Chondrocyte (in vitro differentiated cells): ENCODE results near the gene POLR3GL. TPM values are rescaled to one million over a fixed set of nuclear protein-coding genes. Genes with fewer than 3 reads are reported as not detected.

Experiments
- DNase-seq: peaks from one replicate; pipeline ENCODE4 v3.0.0; 2021; ENCODE audit warnings: mixed read lengths, low spot score
- H3K27ac Mint-ChIP-seq: one replicate; pipeline ENCODE4 v1.8.0; 2021; ENCODE audit warnings: mild to moderate bottlenecking, moderate library complexity, mixed read lengths; ENCODE audit not compliant: unreplicated experiment
- H3K27me3 Mint-ChIP-seq: 2 replicates; pipeline ENCODE4 v1.8.0; 2021; ENCODE audit warnings: low read depth, mixed read lengths
- H3K36me3 Mint-ChIP-seq: 2 replicates; pipeline ENCODE4 v1.8.0; 2021; ENCODE audit warnings: low read depth, mixed read lengths
- H3K4me1 Mint-ChIP-seq: 2 replicates; pipeline ENCODE4 v1.8.0; 2021; ENCODE audit warnings: low read depth, mild to moderate bottlenecking, mixed read lengths
- H3K4me3 Mint-ChIP-seq: one replicate; pipeline ENCODE4 v1.8.0; 2021; ENCODE audit warnings: mild to moderate bottlenecking, moderate library complexity, mixed read lengths; ENCODE audit not compliant: unreplicated experiment
- H3K9me3 Mint-ChIP-seq: 2 replicates; pipeline ENCODE4 v1.8.0; 2021; ENCODE audit warnings: low read depth, mixed read lengths
- CTCF ChIP-seq: fragments of 200-600 bp; sonication (generic); IDR thresholded peaks from 2 replicates; pipeline ENCODE4 v1.5.0; 2021; ENCODE audit warnings: antibody characterized with exemption, mild to moderate bottlenecking, moderate library complexity
- total RNA-seq: library from RNA; stranded (reverse); gene quantifications from 3 replicates; pipeline ENCODE4 v1.2.1, GENCODE V29; 2021

Gene POLR3GL
- total RNA-seq, 1 donor from 2014 or later, result 13.3 TPM

- DNase-seq, result no peak
- H3K4me1 Mint-ChIP-seq, result peaks cover 20% of the 10 kb centered on the region
- peak overlapping the region; percentile 23 for H3K27ac Mint-ChIP-seq
- no peaks in the 10 kb centered on the region for H3K9me3 Mint-ChIP-seq
- no peak for TF ChIP-seq CTCF
- H3K27me3 Mint-ChIP-seq, result no peaks in the 10 kb centered on the region
- H3K4me3 Mint-ChIP-seq, result no peak overlapping the region
- peaks cover 8% of the 10 kb centered on the region for H3K36me3 Mint-ChIP-seq
Observed at GRCh38 chr1:145949219-145949618, 15.3 kb upstream of the POLR3GL start.

GRCh38 chr1:145951526-145951925 lies 13.0 kb upstream of the POLR3GL start:
- no peak for DNase-seq
- Mint-ChIP-seq H3K4me3 (no peak overlapping the region), H3K27me3 (no peaks in the 10 kb centered on the region), H3K4me1 (peaks cover 43% of the 10 kb centered on the region), H3K27ac (no peak overlapping the region), H3K9me3 (no peaks in the 10 kb centered on the region), H3K36me3 (peaks cover 8% of the 10 kb centered on the region)
- no peak for TF ChIP-seq CTCF

- DNase-seq, result no peak
- Mint-ChIP-seq H3K36me3 (peaks cover 8% of the 10 kb centered on the region), H3K9me3 (no peaks in the 10 kb centered on the region), H3K27me3 (no peaks in the 10 kb centered on the region), H3K27ac (no peak overlapping the region), H3K4me3 (no peak overlapping the region), H3K4me1 (peaks cover 51% of the 10 kb centered on the region)
- no peak for TF ChIP-seq CTCF
Observed at GRCh38 chr1:145952903-145953302, 11.6 kb upstream of the POLR3GL start.

GRCh38 chr1:145953861-145954260 lies 10.6 kb upstream of the POLR3GL start:
- Mint-ChIP-seq H3K36me3 (peaks cover 8% of the 10 kb centered on the region), H3K4me1 (peaks cover 59% of the 10 kb centered on the region), H3K27ac (no peak overlapping the region), H3K4me3 (no peak overlapping the region), H3K9me3 (no peaks in the 10 kb centered on the region), H3K27me3 (no peaks in the 10 kb centered on the region)
- no peak for DNase-seq
- TF ChIP-seq CTCF, result no peak

- Mint-ChIP-seq H3K27me3 (no peaks in the 10 kb centered on the region), H3K27ac (peak overlapping the region; percentile 78)
Observed at GRCh38 chr1:145955436-145955835, 9.1 kb upstream of the POLR3GL start.

More at GRCh38 chr1:145955436-145955835, 9.1 kb upstream of the POLR3GL start:
- Mint-ChIP-seq H3K9me3 (no peaks in the 10 kb centered on the region), H3K36me3 (peaks cover 4% of the 10 kb centered on the region), H3K4me3 (peak overlapping the region; percentile 79), H3K4me1 (peaks cover 62% of the 10 kb centered on the region)
- DNase-seq, result no peak
- TF ChIP-seq CTCF, result no peak
